ENCODE data around the gene PDE4B.

PDE4B gene

DNA sequence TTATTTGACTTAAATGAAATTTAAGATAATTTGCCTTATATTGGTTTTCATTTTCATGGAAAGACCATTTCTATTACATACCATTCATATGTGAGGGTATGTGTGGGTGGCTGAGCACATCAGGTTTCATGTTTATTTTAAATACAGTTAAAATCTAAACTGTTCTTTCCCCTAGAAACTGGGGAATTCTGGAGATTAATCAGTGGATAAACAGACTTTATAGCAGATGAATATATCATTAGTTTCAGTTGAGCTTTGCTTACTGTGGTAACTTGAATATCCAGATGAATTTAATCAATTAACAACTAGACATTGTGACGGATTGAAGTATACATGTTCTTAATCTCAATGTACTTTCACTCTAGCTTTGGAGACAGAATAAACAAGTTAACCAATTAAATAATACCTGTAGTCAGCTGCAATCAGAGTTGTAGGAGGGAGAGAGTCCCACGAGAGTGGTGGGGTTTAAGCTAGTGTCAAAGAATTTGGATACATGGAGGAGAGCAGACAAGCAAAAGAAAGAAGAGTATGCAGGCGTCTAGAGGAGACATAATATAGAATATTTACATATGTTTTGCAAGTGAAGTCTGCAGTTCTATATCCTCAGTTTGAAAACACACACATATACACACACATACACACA, 97.6 kb downstream of the PDE4B start:
- DNase-seq: no peak

DNA sequence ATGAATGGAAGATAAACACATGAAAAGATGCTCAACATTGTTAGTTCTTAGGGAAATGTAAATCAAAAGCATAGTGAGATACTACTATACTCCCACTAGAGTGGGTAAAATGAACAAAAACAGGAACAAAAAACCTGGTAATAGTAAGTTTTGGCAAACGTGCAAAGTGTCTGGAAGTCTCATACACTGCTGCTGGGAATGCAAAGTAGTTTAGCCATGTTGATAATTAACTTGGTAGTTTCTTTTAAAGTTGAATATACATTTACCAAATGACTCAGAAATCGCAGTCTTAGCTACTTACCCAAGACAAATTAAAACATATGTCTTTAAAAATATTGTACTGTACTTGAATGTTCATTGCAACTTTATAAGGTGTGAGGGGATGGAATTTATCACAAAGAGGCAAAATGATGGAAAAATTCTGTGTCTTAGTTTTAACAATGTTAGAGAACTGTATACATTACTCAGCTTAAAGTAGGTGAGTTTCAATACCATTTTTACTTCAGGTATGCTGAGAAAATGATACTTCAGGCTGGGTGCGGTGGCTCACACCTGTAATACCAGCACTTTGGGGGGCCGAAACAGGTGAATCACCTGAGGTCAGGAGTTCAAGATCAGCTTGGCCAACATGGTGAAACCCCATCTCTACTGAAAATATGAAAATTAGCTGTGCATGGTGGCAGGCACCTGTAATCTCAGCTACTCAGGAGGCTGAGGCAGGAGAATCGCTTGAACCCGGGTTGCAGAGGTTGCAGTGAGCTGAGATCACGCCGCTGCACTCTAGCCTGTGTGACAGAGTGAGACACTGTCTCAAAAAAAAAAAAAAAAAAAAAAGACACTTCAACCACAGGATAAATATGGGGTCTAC, 102.3 kb downstream of the PDE4B start:
- DNase-seq: no peak

DNA sequence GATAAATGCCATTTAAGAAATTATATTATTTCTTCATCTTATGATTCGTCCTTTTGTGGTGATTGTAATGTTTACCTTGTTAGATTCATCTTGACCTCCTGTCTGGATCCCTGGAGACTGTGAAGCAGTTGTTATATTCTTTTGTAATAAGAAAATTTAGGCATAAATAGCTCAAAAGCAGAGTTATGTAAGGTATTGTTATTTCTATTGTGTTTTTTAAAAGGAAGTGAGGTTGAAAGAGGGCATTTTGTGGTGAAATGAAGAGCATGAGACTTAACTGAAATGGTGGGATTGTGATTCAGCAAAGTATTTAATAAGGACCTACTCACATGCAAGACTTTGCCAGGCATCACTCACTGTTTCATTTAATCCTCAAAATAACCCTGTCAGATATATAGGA, 104.0 kb downstream of the PDE4B start:
- no peak for DNase-seq

DNA sequence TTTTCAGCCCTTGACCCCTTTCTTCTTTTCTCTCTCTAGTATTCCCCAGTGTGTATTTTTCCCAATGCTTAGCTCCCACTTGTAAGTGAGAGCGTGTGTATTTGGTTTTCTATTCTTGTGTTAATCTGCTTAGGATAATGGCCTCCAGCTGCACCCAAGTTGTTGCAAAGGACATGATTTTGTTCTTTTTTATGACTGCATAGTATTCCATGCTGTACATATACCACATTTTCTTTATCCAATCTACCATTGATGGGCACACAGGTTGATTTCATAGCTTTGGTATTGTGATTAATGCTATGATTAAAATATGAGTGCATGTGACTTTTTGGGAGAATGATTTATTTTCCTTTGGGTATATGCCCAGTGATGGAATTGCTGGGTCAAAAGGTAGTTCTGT, 104.8 kb downstream of the PDE4B start:
- no peak for DNase-seq

DNA sequence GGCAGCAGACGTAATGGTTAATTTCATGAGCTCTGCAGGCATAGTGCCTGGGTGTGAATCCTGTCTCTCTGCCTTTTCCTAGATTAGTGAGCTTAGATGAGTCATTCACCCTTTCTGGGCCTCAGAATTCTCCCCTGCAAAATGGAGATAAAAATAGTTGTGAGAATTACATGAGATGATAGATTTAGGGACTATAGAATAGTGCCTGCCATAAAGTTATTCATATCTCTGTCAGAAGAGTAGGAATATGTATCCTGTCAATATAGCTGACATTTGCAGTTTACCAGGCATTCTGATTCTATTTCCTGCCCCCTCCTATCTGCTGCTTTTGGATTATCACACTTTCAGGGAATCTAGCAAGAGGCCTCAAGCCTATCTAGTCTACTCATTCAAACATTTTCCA, 112.0 kb downstream of the PDE4B start:
- DNase-seq: no peak

DNA sequence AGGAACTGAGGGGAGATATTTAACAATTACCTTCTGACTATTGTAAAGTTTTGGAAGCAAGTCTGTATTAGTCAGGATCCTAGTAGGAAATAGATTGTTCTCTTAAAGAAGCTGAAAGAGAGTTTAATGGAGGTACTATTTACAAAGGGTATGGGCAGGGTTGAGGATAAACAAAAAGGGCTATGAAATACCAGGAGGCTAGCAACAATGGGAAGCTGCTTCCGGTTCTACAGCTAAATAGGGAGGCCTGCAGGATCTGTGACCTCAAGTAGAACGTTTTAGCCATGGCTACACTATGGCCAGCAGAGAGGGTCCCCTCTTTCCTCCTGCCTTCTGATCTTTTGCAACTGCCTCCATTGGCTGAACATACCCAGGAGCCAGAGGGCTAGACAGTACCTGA, 117.7 kb downstream of the PDE4B start:
- no peak for DNase-seq

DNA sequence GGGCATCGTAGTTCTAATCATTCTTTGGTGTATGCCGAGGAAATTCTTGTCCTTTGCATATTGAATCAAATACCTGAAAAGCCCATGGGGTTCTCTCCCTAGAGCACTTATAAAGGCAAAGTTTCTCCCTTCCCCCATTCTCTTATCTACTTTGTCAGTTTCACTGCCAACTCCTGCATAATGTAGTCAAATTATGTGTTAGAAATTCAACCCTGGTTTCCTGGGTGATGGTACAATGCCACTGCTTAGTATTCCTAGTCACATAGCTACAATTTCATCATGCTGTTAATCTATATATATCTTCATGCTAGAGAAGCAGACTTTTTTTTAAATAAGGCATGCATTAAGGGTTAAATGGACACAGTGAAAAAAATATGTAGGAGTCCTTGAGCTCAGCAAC, 119.0 kb downstream of the PDE4B start:
- DNase-seq: no peak

DNA sequence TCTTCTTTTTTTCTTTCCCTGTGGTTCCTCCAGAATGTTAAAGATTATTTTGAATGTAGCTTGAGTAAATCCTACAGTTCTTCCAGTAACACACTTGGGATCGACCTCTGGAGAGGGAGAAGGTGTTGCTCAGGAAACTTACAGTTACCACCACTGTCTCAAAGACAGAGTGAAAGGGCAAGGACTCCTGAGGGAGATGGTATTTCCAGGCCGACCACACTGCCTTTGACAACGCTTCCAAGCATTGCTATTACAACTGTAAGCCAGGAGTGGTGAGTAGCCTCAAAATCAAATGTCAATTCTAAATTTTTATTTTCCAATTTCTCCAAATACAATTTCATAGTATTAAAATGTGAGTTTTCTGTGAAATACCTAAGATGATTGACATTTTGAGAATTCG, 125.9 kb downstream of the PDE4B start:
- DNase-seq: no peak

DNA sequence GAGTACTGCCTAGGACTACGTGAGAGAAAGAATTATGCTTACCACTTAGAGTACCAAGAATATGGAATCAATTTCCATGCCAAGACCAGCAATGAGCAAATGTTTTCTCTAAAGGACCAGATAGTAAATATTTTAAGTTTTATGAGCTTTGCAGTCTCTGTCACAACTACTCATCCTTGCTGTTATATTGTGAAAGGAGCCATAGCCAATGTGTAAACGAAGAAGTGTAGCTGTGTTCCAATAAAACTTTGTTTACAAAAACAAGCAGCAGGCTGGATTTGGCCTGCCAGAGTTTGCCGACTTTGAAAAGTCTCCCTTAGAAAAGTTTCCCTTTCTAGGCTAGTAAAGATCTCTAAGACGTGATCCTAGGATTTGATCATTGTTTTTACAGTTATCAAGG, 128.8 kb downstream of the PDE4B start:
- no peak for DNase-seq

DNA sequence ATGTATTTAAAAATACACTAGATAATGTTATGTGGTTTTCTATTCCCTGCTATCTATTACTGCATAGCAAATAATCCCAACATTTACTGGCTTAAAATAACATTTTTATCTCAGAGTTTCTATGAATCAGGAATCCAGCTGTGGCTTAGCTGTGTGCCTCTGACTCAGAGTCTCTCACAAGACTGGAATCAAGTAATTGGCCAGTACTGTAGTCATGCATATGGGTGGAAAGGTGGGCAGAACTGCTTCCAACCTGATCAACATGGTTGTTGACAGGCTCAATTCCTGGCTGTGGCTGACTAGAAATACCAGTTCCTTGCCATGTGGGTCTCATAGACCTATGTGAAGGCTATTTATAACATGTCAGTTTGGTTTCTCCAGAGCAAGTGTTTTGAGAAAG, 131.8 kb downstream of the PDE4B start:
- no peak for DNase-seq

DNA sequence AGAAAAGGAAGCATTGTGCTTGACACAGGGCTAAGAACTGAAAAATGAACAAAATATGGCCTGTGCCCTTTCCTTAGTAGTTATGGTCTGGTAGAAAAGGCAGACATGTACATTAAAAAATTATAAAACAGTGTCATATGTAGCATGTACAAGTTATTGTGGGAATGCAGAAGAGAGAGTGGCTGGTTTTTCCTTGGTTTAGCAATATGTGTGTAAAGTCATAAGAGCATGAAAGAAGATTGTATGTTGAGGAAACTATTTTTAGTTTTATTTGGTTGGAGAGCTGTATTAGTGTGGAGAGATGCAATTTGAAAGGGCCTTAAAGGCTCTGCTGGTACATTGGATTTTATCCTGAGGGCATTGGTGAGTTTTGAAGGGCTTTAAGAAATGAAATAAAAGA, 145.8 kb downstream of the PDE4B start:
- DNase-seq: no peak

DNA sequence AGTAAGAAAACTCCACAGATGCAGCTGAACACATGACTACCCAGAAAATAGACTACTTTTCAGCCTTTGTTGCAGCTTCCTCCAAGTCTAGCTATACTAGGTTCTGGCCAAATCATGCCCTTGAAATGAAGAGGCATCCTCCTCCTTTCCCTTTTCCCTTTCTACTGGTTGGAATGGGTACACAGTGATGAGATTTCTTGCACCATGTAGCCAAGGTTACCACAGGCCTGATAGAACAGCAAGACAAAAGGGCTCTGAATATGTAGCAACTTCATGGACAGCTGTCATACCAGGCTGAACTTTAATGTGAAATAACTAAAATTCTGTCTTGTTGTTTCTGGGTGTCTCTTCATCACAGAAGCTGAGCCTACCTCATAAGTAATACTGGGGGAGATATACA, 146.5 kb downstream of the PDE4B start:
- no peak for DNase-seq

DNA sequence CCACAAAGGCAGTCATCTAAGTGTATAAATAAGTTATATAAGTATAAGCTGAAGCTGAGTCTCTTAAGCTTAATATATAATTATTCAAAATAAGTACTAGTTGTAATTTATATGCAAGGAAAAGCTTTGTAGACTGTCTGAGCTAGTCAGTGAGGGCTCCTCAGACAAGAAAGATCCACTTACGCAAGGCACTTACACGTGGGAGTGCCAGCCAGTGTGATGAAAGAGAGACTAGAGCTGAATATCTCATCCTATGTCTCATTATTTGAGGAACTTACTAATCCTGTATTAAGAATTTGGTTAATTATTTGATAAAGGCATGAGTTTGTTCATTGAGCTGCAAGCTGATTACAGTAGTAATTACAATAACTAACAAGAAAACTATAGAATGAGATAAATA, 146.9 kb downstream of the PDE4B start:
- no peak for DNase-seq

DNA sequence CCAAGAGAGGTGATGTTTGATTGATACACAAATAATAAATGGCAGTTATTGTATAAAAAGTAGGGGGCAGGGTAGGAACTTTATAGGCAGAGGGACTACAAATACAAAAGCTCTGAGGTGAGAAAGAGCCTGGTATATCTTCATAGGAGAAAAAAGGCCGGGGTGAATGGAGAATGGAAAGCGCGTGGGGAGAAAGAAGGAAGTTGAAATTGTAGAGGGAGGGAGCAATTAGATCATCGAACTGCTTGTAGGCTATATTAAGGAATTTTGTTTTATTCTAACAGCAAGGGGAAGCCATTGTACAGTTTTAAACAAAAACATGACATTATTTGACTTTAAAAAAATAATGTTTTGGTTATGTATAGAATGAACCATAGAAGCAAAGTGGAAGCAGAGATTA, 147.4 kb downstream of the PDE4B start:
- DNase-seq: no peak

DNA sequence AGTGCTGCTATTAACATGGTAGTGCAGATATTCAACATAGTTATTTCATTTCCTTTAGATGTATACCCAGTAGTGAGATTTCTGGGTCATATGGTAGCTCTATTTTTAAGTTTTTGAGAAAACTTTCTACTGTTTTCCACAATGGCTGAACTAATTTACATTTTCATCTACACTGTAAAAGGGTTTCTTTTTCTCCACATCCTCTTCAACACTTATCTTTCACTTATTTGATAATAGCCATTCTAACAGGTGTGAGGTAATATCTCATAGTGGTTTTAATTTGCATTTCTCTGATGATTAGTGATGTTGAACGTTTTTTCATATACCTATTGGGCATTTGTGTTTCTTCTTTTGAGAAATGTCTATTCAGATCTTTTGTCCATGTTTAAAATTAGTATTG, 149.8 kb downstream of the PDE4B start:
- no peak for DNase-seq

DNA sequence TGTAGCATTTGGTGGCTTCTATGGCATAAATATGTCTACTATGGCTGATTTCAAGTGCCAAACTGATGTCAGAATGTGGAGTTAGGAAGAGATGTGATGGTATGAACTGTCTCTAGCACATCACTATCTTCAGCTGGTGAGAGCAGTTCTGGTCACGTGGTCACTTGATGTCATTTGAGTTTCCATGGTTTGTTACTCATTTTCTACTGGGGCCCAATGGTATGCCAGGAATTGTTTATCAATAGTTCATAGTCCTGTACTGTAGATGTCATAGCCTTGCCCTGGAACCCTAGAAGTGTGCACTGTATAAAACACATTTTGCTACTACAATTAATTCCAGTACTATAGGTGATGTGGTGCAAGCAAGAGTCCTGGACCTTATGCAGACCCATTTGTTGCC, 153.7 kb downstream of the PDE4B start:
- no peak for DNase-seq

DNA sequence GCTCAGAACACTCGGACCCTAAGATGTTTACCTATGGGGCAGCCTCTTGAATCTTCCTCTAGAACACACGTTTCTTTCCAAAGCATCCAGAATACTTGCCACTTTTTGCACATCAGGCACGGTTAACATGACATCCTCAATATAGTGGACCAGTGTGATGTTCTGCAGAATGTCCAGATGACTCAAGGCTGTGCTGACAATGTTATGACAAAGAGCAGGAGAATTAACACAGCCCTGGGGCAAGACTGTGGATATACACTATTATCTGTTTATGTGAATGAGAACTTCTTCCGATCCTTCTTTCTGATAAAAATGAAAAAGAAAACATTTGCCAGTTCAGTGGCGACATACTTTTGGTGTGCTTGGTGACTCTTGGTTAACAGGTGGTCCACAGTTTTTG, 154.3 kb downstream of the PDE4B start:
- no peak for DNase-seq

DNA sequence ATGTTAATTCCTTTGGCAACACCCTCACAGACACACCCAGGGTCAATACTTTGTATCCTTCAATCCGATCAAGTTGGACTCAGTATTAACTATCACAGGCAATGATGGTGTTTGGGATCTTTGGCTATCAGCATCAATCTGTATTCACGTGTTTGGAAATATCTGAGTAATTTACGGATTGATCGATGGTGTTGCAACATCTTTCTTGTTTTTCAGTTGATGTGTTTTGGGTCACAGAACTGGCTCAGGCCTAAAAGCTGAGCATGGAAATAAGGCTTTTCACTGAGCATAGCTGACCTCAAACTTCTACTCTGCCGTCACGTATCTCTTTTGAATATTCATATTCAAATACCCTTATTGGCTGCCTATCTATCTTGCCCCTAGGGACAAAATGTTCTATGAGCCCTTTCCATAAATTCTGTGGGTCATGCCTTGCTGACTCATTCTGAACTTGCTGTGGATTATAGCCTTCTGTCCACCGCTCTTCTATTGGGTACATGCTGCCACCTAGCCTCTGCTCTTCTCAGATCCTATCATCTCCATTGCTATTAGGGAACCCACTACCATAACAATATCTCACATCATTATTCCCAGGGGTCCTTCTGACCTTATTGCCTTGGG, 156.0 kb downstream of the PDE4B start:
- DNase-seq: no peak

DNA sequence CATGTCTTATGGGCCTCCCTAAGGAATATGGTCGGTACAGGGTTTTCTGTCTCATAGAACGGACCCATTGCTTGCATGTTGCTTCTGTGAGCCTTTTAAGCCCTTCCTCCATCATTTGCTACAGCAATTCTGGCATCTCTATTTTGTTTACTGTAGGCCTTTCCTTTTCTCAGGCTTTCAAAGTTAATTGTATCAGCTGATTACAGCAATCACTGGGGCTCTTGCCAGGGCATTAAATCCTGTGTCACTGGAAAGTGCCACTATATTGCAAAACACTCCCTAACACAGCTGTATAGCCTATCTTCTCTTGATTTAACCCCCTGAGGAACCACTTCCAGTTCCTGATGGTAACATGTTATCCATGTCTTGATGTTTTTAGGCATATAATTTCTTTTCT, 156.5 kb downstream of the PDE4B start:
- DNase-seq: no peak

DNA sequence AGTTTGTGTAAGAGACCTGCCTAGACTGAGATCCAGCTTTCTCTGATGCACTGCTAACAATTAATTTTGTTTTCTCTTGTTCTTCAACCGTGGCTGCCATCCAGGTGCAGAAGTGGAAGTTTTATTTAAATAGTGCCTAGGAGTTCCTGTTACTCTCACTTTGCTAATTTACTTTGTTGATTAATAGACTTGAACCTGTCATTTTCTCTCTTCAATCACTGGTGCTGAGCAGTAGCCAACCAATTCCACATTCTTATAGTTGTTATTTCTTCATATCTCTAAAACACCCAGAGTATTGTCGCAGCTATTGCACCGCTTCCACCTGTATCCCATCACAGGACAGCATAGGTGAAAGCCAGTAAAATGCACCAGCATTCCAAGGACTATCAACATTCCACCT, 157.2 kb downstream of the PDE4B start:
- no peak for DNase-seq

DNA sequence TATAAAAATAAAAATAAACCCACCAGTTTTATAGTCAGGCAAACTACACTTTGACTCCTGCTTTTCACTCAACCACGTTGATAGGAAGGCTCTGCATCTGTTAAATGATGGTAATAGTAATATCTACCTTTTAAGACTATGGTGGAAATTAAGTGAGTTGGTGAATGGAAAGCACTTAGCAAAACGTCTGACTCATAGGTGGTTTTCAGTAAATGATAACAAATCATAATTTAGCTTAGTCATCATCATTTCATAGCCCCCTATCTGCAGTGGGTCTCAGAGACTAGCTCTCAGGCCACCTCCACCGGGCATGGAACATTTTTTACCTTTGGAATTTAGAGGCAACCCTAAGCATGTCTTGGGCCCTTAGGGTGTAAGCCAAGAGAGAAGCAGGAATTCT, 160.0 kb downstream of the PDE4B start:
- DNase-seq: no peak

DNA sequence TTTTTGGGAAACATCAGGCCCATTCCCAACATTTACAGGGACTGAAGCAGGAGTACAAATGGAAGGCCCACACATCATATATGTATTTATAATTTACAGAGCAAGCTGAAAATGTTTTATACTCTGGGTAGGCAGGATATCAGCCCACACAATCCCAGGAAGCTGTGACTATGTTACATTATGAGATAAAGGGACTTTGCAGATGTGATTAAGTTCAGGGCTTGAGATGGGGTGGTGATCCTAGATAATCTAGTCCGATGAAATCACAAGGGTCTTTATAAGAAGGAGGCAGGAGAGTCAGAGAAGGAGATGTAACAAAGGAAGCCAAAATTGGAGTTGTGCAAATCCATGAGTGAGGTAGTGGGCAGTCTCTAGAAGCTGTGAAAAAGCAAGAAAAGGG, 160.5 kb downstream of the PDE4B start:
- DNase-seq: no peak

DNA sequence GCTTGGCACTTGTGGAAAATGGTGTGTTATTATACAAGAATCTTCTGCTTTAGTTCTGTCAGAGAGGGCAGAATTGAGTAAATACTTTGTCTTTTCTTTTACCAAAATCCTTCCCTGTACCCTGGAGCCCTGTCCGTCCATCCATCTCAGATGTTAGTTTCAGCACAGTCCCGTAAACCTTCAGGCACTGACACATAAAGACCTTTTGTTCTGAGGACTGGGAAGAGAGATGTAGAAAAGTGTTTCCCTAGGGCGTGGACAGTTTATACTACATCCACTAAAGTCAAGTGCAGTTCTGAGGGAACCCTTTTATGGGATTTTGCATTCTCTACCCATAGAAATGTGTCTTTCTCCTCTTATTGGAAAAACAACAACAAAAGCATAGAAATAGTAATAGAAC, 162.4 kb downstream of the PDE4B start:
- DNase-seq: no peak

DNA sequence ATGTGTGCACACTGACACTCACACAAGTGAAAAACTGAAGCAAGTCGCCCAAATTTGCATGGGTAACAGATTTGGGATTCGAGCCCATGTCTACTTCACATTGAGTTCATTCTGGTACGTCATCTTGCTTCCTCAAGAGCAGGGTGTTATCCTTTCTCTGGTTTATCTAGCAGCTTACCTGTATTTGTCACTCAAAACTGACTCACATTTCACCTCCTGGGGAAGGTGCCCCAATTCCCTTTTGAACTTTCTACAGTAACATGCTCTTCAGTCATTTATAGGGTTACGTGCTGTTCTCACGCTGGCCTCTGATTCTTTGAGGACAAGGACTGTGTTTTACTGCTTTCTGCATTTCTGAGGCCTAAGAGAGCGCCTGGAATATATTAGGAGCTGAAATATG, 162.8 kb downstream of the PDE4B start:
- DNase-seq: no peak
